Measurements from ENCODE around the gene SLC40A1.

DNA sequence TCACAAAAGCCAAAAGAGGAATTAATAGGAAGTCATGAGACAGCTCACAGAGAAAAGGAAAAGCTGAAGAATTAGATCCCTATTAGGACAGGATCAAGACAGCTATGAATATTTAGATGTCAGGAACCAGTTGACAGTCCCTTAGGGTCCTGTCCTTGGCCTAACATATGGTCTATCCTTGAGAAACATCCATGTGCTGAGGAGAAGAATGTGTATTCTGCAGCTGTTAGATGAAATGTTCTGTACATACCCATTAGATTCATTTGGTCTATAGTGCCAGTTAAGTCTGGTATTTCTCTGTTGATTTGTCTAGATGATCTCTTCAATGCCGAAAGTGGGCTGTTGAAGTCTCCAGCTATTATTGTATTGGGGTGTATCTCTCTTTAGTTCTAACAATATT lies 37.6 kb upstream of the SLC40A1 start:
- TF ChIP-seq, protein P1, sequence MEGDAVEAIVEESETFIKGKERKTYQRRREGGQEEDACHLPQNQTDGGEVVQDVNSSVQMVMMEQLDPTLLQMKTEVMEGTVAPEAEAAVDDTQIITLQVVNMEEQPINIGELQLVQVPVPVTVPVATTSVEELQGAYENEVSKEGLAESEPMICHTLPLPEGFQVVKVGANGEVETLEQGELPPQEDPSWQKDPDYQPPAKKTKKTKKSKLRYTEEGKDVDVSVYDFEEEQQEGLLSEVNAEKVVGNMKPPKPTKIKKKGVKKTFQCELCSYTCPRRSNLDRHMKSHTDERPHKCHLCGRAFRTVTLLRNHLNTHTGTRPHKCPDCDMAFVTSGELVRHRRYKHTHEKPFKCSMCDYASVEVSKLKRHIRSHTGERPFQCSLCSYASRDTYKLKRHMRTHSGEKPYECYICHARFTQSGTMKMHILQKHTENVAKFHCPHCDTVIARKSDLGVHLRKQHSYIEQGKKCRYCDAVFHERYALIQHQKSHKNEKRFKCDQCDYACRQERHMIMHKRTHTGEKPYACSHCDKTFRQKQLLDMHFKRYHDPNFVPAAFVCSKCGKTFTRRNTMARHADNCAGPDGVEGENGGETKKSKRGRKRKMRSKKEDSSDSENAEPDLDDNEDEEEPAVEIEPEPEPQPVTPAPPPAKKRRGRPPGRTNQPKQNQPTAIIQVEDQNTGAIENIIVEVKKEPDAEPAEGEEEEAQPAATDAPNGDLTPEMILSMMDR (IDR thresholded peaks at IDR 0.05; ENCODE audit: insufficient read depth, low read depth, low read length): no peak
- no peak for TF ChIP-seq EZH2 (IDR thresholded peaks at IDR 0.05; ENCODE audit: insufficient read depth, low read length)

Measured in astrocyte (in vitro differentiated cells and primary cell).